Activated CD4-positive, alpha-beta T cell treated with anti-CD3 and anti-CD28 coated beads, Interleukin-10, Interleukin-2, amounts not matched to agents 100 ng/mL and 50 ng/mL, durations not matched to agents 16 hours and 8 hours (primary cell): ENCODE measurements around the gene RNF152.

ENCODE experiments used
- DNase-seq: peaks from one replicate; pipeline ENCODE4 v3.0.0-alpha.2; 2020

Gene RNF152

GRCh38 chr18:61852496-61852895, 40.3 kb downstream of the RNF152 start:
- no peak for DNase-seq

GRCh38 chr18:61851940-61852451, 40.8 kb downstream of the RNF152 start:
- DNase-seq = no peak

- DNase-seq = no peak
Observed at GRCh38 chr18:61851279-61851678, 41.5 kb downstream of the RNF152 start.

DNA sequence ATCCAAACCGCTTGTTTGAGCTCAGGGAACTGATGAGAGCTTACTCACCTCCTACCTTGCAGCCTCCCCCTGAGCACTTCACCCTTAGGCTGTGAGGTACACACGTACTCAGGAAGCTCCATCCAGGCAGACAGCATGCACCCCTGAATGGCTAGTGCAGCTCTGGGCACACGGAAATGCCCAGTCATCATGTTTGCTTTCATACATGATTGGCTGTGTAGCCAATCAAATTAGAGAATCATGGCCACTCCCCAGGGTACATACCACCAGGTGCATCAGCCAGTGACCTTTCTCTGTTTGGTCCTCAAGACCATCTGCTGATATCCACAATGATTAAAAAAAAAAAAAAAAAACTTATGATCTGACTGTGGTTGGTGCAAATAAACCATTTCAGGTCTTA, 42.1 kb downstream of the RNF152 start:
- no peak for DNase-seq

GRCh38 chr18:61847164-61847791, 45.5 kb downstream of the RNF152 start:
- peak; percentile 12 for DNase-seq

DNA sequence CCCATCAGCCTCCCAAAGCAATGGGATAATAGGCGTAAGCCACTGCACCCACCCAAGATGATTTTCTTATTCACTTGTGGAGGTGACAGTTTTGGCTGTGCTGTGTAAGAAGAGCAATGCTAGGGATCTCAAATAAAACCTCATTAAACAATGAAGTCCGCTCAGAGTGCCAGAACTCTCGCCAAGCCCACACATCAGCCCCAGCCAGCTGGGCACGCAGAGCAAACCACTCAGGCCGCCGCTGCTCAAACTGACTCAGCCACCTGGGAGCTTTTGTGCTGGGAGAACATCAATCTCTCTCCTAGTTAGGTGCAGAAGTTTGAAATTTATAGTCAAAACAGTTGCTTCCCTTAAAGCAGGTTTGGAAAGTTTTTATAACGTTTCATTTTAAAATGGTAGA, 47.6 kb downstream of the RNF152 start:
- no peak for DNase-seq

DNA sequence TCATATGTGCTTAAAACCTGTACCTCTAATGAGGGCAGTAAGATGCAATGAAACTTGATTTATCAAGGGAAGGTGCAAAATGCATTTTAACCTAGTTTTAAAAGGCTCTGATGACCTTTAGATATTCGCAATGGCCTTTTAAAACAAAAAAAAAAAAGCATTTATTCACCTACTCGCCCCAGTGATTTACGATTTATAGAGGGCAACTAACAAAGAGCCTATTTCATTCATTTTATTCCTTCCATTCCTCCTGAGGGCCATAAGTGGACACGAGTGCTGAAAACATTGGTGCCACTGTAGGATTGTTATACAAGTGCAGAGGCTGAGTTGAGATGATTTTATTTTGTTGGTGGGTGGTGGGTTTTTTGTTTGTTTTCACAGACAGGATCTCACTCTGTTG, 48.1 kb downstream of the RNF152 start:
- no peak for DNase-seq

DNA sequence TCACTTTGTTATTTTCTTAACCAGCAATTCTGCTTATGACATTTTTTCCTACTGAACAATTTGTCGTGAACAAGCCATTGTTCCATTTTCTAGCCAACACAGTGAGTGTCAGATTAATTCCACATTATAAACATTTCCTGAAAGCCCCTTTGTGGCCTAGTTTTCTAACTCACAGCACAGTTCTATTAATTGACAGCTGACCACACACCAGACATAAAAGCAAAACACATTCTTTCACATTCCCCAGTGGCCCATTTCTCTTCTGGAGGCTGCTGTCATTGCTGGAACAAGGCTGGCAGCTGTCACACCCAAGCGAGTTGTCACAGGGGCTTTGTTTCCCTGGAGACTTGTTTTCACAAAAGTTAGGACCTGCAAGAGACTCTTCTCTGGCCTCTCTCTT, 50.7 kb downstream of the RNF152 start:
- no peak for DNase-seq

GRCh38 chr18:61841706-61842105, 51.1 kb downstream of the RNF152 start:
- DNase-seq = no peak

- no peak for DNase-seq
Observed at GRCh38 chr18:61840324-61840723, 52.5 kb downstream of the RNF152 start.

DNA sequence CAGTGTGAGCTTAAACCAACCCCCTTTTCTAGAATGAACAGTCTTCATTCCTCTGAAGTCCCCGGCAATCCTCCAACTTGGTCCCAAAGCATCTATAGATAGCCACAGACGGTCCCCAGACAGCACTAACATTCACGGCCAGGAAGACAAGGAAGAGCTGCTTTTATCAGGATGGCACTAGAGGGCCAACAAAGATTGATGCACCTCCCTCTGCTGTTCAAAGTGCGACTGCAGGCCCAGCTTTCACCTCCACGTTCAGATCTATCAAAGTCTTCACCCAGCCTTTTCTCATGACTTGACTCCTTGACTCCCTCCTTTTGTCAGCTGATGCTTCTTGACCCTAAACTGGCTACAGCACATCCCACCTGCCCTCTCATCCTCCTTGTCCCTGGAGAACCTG, 54.3 kb downstream of the RNF152 start:
- DNase-seq = no peak

DNA sequence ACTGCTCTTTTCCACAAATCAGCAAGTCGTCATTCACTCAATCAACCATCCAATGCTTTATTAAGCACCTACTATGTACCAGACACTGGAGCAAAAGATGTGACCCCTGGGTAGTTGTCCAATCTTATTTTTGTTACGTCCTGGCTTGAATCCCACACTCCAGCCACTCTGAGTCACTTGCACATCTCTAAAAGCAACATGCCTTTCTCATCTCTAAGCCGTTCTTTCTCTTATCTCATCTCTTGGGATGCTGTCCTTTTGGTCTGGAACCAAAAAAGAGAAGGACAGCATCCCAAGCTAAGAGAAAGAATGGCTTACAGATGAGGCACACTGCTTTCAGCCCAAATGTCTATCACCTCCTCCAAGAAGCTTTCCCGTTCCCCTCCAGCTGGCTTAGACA, 58.8 kb downstream of the RNF152 start:
- no peak for DNase-seq

DNA sequence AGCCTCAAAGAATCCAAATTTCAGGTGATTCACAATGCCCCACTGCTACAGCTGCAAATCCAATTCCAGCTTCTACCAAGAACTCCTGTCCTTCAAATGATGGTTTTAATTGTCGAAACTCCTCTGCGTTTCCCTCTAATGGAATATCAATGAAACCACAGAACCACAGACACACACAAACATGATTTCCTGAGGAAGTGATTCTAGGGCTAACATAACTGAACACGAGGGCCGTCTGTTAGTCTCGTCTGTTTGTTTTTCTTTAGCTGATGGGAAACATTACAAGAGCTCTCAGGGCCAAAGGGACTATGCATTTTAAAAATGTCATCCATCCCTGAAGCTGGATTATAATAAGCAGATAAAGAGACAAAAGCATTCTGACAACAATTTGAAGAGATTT, 59.4 kb downstream of the RNF152 start:
- no peak for DNase-seq

DNA sequence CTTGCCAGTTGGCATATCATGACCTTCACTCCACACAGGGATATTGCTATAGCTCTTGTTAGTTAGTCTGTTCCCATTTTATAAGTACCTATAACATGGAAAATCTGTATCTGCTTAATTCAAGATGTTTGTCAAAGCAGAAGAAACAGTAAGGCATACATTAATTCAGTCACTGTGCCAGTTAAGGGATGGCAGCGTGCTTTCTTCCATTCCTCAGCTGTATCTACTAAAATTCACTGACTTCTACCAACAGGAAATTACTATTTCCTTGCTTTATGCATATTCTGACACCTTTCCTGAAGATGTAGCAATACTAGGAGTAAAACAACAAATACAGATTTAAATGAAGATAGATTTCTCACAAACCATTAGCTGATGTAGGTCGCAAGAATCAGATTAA, 59.9 kb downstream of the RNF152 start:
- DNase-seq = no peak

DNA sequence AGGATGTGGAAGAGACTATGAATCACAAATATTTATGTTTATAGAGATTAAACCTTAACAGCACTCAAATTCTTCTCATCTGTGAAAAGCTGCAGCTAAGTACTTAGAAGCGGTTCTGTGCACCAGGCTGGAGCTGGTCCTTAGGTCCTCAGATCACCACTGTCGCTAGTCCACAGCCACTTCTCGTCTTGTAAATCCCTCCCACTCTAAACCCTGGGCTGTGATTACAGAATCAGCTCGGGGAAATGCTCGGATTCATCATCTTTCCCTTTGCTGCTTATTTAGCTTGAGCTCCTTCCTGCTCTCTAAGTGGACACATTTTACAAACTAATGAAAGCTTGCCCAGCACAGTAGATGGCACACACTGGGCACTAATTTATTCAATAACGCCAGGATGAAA, 61.7 kb downstream of the RNF152 start:
- DNase-seq = no peak

DNA sequence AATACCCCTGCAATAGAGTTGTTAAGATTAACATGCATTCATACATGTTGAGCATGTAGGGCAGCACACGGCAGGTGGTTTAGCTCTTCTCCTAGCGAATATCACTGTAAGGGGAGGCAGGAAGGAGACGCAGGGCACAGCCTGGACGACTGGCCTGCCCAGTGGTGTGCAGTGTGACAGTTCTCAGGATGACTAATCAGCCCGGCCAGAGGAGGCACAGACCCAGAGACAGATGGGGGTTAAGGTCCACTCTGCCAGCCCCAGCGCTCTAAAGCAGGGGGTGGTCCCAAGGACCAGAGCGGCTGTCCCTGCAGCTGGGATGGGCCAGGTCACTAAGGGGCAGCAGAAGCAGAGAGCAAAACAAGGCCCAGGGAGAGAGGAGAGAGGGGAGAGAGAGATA, 63.7 kb downstream of the RNF152 start:
- DNase-seq = no peak

DNA sequence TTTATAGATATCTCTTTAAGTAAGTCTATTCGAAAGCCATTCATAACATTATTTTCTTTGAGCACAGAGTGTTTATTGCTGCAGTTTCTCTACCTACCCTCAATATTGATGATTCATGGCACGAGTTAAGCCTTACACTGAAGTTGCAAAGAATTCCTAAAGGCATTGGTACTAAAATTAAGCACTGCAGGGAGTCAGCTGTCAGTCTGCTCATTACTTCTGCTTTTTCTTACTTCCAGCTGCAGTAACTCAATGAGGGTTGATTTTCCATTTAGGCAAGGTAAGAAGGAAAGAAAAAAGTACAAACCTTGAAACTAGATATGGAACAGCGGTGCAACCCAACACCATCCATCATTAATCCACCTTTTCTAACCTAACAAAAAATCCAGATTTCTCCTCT, 65.2 kb downstream of the RNF152 start:
- no peak for DNase-seq

DNA sequence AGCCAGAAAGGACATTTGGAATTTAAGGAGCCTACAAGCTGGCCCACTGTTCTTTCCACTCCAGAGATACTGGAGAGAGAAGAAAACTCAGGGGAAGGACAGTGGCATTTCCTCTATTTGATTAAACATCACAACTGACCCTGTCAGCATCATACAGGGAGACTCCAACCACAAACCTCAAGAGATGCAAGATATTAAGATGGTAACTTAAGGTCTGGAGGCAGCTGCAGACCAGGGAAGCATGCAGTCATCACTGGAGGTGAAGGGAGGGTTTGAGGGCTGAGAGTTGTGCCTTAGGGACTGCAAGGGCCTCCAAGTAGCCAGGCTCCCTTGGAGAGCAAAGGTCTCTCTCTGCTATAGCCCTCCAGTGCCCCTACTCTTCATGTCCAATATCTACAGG, 67.4 kb downstream of the RNF152 start:
- no peak for DNase-seq

DNA sequence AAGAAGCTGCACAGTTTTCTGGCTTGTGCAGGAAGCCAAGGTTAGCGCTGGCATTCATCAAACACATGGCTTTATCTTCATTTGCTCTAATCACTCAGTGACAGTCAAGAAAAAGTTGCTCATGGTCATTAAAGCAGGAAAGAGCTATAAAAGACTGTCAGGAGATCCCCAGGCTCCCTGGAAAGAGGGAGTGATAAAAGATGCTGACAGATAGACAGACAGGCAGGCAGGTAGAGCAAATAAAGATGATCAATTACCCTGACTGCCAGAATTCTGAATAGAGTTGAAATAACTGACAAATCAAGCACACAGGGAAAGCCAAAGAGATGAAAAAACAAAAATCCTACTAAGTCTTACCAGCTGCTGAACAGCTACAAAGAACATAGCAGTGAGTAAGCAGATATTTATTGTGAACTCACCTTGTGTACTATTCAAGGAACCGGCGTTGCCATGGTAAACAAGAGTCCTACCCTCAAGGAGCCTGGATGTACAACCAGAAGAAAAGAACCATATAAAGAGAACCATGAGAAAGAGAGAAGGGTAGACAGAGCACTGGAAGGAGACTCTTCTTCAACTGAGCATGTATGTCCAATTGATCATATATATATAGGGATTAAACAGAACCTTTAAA, 68.0 kb downstream of the RNF152 start:
- DNase-seq = no peak

DNA sequence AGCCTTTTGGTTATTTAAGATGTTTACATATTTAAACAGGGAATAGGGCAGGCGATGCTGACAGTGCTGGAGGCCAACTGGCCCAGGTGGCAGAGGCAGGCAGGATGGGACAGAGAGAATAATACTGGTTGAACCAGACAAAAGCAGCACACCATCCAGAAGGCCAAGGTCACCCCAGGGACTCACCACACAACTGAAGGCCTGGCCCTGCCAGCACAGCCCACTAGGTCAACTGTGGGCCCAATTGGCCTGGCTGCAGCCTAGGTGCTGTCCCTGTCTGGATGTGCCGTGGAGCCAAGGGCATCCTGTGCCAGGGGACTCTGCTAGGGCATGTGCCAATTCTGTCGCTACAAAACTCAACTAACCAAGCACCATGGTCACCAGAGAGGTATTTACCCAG, 69.2 kb downstream of the RNF152 start:
- no peak for DNase-seq

- no peak for DNase-seq
Observed at GRCh38 chr18:61822879-61823278, 69.9 kb downstream of the RNF152 start.

GRCh38 chr18:61821748-61822147, 71.1 kb downstream of the RNF152 start:
- DNase-seq = no peak

- DNase-seq = no peak
Observed at GRCh38 chr18:61820882-61821281, 71.9 kb downstream of the RNF152 start.

GRCh38 chr18:61817086-61817485, 75.7 kb downstream of the RNF152 start:
- no peak for DNase-seq

- no peak for DNase-seq
Observed at GRCh38 chr18:61815885-61816470, 76.8 kb downstream of the RNF152 start.
